HG03103 (cell line): Measurements from ENCODE around the gene FSTL4.
"Not testable (repeated sequence)": the region's sequence is repeated elsewhere in the genome, so short reads cannot be mapped to it uniquely, and the experiment has no call there.

Experiments used
- ATAC-seq: cut with Tn5 transposase; IDR thresholded peaks from one replicate; pipeline ENCODE4 v1.9.1; 2021; ENCODE audit warnings: low read depth; ENCODE audit not compliant: unreplicated experiment

FSTL4 gene

DNA sequence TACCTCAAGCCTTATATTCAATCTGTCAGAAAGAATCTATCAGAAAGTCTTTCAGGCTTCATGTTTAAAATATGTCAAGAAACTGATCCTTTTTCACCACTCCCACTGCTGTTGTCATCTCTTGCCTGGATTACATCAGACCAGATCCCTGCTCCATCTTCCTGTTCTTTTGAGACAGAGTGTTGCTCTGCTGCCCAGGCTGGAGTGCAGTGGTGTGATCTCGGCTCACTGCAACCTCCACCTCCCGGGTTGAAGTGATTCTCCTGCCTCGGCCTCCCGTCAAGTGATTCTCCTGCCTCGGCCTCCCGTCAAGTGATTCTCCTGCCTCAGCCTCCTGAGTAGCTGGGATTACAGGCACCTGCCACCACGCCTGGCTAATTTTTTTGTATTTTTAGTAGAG is 396.2 kb downstream of the FSTL4 start:
- ATAC-seq, result not testable (repeated sequence)

DNA sequence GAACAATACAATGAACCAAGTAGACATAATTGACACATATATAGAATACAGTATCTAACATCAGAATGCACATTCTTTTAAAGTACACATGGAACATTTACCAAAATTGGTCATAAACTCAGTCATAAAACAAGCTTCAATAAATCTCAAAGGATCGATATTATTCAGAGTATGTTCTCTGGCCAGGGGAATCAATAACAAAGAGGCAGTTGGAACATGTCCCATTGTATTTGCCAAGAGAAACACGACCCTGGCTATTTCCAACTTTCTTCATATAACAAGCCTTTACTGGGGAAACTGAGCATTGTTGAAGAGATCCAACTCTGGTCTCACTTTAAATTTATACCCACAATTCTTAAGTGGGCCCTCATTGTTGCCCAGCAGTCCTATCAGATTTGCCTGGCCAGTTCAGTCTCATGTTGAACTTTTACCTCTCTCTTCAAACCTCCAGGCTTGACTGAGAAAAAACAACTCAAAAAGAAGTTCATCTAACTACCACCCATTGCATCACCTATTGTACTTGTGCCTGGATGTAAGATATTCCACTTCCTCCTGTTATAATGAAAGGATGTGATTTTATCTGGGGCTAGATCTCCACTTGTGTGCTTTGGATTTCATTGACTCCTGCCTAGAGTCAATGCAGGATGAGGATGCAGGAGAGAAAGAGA is 398.1 kb downstream of the FSTL4 start:
- ATAC-seq, result no peak

DNA sequence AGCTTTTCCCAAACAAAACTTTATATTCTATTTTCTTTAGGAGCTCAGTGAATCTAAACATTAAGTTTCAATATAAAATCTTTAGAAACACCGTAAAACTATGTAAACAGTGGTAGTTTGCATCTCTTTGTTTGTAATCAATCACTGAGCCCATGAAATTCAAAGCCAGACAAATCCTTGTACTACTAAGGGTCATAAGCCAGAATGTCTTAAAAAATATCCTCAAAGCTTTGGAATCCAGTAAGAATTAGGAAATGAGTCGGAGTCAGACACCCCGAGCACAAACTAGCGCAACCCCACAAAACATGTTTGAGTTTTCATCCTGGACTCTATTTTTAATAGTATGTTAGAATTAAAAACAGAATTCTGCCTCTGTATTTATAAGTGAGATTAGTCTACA is 406.7 kb downstream of the FSTL4 start:
- ATAC-seq, result no peak

DNA sequence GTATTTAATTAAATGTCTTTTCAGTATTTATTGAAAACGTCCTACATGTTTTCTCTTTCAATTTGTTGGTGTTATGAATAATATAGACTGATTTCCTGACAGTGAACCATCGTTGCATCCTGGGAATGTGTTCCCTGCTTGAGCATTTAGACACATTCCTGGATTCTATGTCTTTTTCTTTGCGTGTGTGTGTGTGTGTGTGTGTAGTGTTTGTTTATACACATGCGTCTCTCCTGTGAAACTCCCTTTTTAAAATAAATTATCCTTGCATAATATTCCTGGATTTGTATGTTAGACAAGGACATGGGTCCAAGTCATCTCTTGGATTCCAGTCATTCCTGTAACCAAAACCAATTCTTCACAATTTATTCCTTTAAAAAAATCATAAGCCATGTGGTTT is 407.1 kb downstream of the FSTL4 start:
- ATAC-seq, result no peak

DNA sequence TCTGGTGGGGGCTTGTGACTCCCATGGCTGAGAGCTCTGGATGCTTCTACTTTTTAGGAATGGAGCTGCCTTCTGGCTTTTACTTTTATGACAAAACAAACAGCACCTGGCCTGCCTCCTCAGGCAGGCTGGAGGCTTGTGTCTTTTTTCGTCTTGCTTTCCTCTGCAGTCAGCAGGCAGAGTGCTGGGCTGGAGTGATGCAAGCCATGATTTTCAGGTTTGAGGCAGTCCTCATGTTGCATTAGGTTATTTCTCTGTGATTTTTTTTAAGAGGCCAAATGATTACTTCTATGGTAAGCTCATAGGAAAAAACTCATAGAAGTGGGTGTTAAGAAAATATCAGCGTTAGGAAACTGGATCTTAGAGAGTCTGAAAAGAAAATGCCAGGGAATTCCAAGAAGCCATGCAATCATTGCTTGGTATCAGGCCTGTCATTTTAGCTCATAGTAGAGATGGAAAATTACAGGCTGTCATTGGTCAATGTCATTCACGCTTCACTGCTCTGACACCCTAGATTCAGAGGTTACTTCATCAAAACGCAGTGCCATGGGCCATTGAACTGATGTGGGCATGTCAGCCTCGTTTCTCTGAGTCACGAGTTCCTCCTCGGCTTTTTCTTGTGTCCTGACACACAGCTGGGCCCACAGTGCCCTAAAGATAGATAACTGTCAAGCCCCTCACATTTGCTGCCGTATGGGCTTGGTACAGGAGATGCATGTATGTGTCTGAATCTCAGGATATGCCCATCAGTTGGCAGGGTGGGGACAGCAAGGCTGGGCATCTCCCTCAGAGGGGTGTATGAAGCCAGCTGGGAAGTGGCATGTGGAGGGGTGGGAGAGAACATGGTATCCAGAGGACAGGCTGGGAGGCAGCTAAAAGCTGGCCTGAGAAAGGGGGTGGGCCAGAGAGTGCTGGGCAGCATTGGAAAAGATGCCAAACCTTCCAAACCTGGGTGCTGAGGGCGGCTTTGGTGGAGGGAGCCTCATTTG is 408.7 kb downstream of the FSTL4 start:
- no peak for ATAC-seq

DNA sequence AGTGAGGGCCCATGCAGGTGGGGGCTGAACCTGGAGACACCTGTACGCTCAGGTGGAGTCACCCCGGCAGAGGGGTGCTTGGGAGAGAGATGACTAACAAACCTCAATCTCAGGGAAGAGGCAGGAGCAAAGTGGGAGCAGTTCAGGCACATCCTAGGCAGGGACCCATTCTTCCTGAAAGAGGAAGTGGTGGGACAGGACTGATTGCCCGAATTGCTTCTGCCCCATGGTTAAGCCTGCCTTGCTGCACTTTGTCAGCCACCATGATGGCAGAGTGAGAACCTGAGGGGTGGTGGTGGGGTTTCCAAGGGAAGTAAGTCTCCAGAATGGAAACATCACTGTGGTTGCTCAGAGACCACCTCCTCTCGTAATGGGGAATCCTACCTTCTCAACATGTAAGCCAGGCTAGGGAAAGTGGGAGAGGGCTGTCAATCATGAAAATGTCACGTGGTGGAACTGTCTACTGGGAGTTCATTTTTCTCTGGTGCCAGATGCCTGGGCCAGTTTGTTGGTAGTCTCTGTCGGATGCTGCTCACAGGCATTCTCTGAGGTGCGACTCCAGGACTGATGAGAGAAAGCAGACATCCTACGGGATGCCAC is 410.2 kb downstream of the FSTL4 start:
- no peak for ATAC-seq

DNA sequence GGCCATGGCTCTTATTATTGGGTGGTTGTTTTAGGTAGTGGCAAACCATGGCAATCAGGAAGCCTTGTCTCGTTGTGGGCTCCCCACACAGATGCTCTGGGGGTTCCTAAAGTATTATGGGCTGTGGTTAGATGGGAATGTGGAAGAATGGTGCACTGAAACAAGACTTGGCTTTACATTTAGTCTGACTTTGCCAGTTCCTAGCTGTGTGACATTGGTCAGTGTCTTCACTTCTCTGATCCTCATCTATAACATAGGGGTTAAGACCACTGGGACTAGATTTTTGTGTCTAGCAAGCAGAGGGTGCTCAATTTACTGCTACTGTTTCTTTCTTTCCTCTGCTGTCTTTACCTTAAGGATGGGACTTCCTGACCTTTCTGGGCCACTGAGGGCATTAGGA is 411.0 kb downstream of the FSTL4 start:
- ATAC-seq, result no peak

DNA sequence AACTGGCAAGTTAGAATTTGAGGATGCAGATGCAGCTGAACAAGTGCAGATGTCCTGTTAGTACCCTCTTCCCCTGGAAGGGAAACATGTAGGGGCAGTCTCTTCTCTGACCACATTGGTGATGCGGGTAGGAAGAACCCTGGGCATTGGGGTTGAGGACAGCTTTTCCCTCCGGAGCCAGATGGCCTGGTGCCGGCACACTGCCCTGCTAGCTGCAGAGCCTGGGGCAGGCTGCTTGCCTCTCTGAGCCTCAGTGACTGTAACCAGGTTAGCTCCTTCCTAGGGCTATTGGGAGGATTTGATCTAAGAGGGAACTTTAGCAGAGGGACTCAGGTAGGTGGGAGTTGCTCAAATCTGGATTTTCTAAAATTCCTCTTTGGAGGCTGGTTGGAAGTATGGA is 412.1 kb downstream of the FSTL4 start:
- ATAC-seq, result no peak

DNA sequence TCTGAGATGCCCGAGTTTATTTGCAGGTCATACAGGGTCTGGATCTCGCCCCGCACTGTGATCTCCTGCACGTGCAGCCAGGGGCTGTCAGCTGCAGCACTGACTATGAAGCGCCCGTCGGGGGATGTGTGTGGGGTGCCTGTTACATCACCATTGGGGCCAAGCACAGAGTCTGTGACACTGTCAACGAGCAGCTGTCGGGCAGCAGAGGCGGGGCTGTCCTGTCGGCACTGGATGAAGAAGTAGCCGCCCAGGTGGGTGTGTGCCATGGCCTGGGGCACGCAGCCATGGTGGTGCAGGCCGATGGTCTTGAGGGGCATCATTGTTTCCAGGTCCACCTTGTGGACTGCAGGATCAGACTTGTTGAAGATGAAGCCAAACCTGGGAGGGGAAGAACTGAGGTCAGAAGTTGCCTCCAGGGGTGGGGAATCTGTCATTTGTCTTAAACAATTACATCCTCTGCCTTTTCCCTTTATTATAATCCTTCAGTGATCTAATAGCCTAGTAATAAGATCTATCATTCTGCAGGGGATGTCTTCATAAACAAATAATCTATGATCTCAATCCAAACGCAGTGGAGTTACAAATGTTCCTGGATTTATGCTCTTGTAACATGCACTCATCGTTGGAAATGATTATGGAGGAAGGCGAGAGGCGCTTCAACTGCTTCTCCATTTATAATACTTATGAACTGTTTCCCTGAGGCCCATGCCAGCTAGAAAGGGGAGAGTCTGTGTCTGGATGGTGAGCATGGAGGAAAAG is 412.7 kb downstream of the FSTL4 start:
- ATAC-seq, result no peak

DNA sequence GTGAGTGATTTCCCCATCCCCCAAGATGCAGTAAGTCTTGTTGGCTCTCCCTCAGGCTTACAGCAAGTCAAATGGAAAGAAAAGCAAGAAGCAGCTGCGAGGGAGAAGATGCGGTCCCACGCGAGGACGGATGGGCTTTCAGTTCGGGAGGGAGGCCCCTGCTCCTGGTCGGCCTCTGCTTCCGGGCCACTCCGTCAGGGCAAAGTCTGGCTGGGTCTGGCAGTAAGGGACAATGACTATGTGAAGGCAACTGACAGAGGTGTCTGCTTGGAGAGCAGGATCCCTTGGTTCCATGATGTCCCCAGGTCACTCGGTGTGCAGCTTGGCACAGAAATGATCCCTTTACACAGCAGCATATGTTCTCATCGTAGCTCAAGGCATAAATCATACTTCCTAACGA is 413.8 kb downstream of the FSTL4 start:
- no peak for ATAC-seq

DNA sequence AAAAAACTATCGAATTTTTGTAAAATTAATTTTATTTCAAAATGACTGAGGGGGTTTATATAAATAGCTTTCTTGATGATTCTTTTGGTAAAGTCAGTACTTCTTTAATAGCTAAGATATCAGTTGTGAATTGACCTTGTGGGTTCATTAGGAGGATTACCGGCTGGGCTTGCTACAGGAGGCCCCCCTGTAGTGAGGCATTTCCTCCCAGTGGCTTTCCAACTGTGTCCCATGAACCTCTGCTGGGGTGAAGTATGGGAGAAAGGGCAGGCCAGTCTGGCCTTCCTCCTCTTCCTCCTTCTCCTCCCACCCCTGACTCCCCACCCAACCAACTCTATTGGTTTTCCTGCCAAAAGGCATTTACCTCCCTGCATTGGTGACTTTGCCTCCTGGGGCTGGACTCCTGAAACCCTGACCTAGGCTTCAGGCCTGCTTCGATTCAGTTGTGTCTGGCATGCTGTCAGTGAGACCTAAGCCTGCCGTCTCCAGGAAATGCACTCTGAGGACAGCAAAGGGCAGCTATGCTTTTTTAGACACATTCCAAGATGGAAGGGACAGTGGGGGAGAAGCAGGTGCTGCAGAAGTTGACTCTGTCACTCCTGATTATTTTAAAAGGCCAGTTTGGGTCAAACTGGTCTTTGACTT is 415.8 kb downstream of the FSTL4 start:
- no peak for ATAC-seq

DNA sequence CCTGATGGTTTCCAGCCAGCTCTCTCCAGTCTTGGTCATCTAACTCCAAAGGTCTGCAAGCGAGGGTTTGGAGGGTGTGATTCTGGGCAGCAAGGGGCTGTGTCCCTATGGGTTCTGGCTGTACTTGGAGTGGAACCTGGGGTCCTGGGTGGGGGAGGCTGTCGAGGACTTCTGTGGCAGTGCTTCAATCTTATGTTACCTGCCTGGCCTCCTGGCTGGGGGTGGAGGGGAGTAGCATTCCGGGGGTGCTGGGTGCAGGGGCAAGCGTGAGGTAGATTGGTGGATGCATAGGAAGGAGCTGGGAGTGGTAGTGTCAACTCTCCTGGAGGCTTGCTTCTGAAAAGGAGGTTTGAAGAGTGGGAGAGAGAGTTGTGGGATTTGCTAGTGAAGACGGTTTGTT is 417.1 kb downstream of the FSTL4 start:
- no peak for ATAC-seq

DNA sequence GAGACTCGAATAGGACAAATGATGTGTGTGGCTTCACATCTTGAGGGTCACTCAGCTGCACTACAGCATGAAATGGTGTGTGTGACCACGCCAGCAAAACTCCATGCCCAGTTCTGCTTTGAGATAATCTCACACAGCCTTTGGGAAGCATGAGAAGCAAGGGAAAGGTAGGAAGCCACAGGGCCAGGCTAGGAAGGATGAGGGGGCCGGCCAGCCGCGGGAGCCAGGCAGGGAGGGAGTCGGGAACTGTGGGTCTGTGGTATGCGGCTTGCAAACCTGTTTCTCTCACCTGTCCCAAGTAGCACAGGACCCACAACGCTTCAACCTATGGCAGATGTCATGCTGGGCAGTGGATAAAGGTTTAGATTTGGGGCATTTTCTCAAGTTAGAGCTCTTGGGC is 418.5 kb downstream of the FSTL4 start:
- no peak for ATAC-seq

DNA sequence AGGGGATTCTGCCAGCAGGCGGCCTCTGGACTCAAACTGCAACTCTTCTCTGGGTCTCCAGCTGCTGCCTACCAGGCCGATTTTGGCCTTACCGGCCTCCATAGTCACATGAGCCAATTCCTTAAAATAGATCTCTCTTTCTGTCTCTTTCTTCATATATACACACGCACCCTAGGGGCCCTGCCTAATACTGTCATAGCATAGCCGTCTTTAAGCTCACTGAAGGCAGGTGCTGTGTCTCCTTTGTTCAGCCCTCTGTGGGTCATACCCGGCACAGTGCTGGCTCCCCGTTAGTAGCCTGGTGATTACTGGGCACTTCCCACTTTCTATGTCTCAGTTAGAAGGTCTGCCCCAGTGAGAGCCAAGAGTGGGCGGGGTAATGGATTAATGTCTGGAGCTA is 419.6 kb downstream of the FSTL4 start:
- no peak for ATAC-seq

DNA sequence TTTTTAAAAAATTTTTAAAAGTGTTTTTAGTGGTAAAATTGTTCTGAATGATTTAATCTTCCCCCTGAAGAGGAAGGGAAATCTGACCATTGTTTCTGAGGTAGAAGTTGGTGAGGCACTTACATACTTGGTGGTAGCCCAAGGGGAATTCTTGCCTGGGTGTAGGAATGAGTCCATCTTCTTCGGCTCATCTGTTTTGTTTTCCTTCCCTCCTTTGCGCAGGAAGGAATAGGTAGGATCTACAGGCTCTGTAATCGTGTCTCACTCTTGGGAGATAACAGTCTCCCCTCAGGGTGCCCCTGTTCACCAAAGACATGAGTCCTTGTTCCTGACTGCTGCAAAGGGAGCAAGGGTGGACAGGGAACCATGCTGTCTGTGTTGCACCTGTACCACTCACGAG is 422.5 kb downstream of the FSTL4 start:
- ATAC-seq, result no peak

DNA sequence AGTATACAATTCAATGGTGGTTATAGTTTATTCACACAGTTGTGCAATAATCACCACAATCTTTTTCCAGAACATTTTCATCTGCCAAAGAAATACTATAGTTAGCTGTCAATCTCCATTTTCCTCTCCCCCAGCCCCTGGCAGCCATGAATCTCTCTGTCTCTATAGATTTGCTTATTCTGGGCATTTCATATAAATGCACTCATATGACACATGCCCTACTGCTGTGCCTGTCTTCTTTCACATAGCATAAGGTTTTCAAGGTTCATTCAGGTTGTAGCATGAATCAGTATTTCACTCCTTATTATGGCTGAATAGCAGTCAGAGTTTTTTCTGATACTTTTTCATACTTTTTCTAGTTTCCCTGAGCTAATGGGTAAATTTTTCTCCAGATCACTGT is 432.9 kb downstream of the FSTL4 start:
- ATAC-seq, result no peak

DNA sequence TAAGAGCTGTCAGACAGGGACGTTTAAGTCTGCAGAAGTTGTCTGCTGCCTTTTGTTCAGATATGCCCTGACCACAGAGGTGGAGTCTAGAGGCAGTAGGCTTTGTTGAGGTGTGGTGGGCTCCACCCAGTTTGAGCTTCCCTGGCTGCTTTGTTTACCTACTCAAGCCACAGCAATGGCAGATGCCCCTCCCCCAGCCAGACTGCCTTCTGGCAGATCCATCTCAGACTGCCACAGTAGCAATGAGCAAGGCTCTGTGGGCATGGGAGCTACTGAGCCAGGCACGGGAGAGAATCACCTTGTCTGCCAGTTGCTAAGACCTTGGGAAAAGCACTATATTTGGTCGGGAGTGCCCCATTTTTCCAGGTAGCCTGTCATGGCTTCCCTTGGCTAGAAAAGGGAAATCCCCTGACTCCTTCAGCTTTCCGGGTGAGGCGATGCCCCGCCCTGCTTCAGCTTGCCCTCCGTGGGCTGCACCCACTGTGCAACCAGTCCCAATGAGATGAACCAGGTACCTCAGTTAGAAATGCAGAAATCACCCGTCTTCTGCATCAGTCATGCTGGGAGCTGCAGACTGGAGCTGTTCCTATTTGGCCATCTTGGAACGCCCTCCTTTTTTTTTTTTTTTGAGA is 441.5 kb downstream of the FSTL4 start:
- ATAC-seq, result not testable (repeated sequence)

DNA sequence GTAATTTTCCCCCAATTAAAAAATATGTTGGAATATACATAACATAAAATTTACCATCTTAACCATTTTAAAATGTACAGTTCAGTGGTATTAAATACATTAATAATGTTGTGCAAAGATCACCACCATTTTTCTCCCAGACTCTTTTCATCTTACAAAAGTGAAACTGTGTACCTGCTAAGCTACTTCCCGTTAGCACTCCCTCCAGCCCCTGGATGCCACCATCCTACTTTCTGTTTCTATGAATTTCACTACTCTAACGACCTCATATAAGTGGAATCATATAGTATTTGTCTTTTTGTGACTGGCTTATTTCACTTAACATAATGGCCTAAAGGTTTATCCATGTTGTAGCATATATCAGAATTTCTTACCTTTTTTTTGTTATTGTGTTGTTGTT is 447.6 kb downstream of the FSTL4 start:
- ATAC-seq, result no peak

DNA sequence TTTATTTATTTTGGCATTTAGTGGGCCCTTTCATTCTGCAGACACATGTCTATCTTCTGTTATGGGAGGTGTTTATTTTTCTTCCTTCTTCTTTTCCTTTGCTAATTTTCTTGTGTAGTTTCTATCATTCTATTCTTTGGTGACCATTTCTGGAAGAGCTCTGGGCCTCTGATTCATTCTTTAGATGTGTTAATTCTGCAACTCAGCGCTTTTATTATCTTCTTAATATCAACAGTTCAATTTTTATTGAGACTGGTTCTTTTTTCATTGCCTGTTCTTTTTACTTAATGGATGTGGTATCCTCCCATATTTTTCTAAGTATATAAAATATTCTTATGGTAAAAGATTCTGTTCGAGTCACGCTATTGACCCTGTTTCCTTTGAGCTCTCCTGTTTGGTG is 448.5 kb downstream of the FSTL4 start:
- no peak for ATAC-seq

DNA sequence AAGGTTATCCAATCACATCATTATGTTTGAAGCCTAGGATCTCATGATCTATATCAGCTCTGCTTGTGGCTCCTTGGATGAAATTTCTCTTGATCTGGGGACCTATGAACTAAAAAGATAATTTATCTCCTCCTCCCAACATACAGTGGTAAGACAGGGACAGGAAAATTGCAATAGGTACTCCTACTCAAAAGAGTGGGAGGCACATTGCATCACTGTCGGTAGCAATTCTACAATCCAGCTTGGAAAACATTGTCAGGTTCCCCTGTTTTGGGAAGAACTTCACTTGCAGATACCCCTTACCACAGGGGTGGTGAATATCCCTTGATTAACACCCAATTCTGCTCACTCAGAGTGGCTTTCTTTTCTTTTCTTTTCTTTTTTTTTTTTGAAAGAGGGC is 452.8 kb downstream of the FSTL4 start:
- no peak for ATAC-seq
